HG02938 (cell line): ENCODE data around the gene TMEM213.

ENCODE experiments used
- ATAC-seq: cut with Tn5 transposase; IDR thresholded peaks from one replicate; pipeline ENCODE4 v1.9.1; 2021; ENCODE audit warnings: mild to moderate bottlenecking, moderate library complexity; ENCODE audit not compliant: unreplicated experiment

TMEM213 gene

DNA sequence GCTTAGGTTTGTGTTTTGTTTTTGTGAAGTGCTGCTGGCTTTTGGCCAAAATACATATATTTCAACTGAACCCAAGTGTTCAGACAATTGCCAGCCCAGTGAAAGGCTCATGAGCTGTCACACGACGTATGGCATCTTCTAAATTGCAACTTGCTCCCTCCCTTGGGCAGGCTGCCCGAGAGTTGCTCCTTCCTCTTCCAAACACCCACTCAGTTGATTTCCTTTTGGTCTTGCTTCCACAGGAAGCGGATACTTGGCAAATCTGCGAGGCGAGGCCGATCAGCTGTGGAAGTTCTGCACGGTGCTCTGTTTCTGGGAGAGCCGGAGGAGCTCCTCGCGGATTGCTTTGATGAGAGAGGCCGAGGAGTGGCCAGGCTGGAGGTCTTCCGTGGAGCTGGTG, 39.8 kb downstream of the TMEM213 start:
- no peak for ATAC-seq

DNA sequence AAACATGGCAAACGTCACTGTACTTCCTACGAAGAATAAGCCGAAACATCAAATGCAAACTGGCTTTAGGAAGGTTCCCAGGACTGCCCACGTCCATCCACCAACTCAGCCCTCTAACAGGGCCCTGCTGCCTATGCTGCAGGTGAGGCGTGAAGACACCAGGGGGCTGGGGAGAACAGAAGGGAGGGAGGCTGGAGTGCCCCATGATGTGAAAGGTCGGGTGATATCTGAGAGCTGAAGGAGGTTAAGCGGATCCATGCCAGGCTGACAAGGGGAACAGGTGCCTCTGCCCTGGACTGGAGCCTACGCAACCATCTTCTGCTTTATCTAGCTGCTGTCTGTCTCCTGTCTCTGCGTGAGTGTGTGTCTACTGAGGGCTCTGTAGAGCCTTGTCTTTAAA, 40.4 kb downstream of the TMEM213 start:
- no peak for ATAC-seq

DNA sequence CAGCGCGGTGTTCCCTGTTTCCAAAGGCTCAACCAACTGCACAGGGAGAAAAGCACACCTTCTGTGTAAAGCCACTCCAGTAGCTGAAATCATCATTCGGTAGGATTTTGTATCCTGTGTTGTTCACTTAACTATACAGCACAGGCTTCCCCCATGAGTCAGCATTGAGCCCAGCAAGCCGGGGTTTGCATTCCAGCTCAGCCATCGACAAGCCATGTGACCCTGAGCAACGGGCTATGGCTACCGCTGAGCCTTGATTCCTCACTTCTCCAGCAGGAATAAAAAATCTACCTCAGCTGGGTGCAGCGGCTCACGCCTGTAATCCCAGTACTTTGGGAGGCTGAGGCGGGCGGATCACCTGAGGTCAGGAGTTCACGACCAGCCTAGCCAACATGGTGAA, 44.3 kb downstream of the TMEM213 start:
- no peak for ATAC-seq

DNA sequence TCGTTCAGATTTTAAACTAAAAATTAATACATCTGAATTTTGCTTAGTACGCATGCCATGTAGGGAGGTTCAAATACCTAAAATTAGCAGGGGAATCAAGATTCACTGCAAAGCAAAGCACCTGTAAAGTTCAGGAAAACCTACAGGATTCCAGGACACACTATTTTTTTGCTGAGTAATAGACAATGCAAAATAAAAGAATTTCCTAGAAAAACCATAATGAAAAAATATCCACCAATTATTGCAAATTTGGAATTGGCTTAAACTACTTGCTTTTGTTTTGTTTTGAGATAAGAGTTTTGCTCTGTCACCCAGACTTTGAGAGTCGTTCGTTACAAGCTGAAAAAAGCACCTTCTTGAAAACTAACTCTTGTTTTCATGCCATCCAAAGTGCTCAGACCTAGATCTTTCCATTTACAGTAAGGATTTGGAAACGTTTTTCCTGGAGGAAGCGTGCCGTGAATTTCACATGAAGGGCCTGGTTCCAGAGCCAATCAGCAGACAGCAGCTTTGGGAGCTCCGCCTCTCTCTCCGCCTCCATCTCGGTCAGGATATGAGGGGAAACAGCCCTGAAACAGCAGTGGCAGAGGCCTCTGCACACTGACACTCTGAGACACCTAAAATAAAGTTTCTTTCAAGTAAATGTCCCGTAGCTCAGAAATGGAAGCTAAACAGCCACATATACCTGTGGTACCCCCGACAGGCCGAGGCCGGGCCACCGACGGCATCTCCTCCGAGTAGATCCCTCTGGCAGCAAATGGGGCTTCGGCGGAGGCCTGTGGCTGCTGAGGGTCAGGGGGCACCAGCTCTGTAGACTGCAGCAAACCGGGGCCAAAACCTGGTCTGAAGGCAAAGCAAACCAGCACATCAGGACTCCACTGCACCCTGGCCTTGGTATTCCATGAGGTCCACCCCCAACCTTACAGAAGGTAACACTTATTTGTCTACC, 46.1 kb downstream of the TMEM213 start:
- ATAC-seq: no peak

DNA sequence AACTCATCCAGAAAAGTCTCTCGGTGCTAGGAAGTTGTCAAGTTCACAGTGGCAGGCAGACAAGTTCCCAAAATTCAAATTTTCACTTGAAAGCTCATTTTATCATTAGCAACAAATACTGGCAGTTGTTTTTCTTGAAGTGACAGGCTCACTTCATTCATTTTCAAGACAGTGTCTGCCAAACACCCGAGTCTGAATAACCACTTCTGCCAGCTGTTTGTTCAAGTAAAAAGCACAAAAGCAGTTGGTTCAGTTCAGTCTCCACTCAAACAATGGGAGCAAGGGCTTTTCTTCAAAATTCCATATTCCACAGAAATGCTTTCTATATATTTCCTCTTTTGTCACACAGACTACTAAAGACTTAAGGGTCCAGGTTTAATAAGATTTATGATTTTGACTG, 47.9 kb downstream of the TMEM213 start:
- no peak for ATAC-seq

DNA sequence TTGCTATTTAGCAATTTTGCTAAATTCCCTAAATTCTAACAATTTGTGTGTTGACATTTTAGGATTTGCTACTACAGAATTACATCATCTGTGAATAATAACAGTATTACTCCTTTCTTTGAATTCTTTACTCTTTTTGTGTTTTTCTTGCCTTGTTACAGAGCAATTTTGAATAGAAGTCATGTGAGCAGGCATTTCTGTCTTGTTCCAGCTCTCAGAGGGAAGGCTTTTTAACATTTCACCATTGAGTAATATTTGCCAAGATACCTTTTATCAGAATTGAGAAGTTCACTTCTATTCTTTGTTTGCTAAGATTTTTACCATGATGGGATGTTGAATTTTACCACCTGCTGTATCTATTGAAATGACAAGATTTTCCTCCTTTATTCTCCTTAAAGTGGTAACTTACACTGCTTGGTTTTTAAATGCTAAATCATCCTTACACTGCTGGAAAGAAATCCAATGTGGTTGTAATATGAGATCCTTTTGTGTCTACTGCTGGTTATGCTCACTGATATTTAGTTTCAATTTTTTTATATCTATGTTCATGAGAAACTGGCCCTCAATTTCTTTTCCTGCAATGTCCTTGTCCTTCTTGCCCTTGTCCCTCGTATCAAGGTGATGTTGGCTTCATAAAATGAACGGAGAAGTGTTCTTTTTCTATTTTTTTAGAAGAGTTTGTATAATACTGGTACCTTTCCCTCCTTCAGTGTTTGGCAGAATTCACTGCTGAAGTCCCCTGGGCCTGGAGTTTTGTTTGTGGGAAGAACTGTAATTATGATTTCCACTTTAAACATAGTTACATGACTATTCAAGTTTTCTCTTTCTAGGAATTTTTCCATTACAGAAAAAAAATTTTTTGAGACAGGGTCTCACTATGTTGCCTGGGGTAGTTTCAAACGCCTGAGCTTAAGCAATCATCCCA, 50.5 kb downstream of the TMEM213 start:
- no peak for ATAC-seq

DNA sequence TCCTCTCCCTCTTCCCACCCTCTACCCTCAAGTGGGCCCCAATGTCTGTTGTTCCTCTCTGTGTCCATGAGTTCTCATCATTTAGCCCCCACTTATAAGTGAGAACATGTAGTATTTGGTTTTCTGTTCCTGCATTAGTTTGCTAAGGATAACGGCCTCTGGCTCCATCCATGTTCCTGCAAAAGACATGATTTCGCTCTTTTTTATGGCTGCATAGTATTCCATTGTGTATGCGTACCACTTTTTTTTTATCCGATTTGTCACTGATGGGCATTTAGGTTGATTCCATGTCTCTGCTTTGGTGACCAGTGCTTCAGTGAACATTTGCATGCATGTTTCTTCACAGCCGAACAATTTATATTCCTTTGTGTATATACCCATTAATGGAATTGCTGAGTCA, 51.9 kb downstream of the TMEM213 start:
- no peak for ATAC-seq

DNA sequence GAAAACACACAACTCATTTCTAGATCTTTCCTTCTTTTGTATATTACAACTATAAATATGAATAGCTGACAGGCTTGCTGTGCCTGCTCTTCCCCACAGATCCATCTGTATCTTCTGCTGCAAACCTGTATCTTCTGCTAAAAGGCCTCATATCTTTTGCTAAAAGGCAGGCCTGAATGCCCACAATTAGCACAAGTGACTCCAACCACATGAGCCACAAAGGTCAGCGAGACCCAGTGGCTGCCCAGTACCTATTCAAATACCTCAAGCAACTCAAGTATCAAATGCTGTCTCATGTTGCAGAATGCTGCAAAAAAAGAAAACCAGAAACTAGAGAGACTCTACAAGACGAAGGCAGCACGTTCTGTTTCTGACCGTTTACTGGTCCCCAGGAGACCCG, 54.7 kb downstream of the TMEM213 start:
- no peak for ATAC-seq

DNA sequence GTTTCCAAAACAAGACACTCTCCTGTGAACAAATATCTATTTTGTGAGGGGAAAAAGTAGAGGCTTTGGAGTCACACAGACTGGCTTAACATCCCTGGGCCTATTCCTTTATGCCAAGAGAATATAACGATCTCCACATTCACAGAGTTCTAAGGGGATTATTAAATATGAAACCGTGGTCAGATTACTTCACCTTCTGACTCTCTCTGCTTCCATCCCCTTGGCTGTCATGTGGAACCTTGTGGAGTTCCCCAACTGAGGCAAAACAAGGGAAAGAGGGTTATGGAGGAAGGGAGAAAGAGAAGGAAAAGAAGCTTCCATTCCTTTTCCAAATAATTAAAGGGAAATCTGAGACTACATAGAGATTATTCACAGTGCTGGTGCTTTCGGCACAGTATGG, 55.7 kb downstream of the TMEM213 start:
- no peak for ATAC-seq

DNA sequence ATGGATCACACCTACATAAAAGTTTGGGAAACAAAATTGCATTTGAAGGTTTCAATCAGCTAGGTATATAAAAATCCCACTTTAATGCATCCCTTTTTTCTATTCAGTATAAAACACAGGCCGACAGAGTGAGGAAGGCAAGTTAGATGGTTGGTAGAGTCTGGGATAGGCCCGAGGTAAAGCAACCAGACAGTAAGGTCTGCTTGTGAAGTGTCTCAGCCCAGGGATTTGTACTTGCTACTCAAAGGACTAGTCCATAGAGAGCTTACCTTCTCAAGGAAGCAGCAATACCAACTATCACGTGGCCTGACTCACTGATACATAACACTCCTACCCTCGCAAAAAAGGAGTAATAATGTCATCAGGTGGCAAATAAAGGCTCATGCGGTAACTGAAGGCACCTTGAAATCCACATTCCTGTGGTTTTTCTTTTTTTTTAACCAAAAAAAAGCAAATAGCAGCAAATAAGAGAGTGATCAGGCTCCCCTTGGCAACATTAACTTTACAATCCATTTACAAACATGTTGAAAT, 56.4 kb downstream of the TMEM213 start:
- no peak for ATAC-seq

DNA sequence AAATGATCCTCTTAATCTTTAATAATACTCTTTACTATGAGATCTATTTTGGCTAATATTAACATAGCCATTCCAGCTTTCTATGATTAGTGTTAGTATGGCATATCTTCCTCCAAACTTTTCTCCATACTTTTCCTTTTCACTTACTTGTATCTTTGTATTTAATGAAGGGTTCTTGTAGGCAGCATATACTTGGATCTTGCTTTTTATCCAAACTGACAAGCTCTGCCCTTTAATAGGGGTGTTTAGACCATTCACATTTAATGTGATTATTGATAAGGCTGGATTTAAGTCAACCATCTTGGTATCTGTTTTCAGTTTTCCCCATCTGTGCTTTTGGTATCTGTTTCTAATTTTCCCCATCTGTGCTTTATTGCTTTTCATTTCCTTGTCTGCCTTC, 59.9 kb downstream of the TMEM213 start:
- no peak for ATAC-seq

DNA sequence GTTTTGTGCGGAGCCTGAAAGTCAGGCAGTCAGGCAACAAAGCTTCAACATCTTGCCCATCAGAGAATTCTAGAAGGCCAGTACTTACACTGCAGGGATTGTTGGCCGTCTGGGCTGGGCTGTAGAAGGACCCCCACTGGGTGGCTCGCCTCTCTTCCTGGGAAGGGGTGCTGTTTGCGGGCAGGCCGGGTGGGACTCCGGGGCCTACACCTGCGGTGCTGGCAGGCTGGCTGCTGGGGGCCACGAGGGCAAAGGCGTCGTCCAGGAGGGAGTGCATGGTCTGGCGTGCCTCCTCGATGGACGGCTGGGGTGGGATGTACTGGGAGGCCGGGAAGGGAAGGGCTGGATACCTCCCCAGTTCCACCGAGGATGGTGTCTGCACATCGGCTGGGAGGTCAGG, 63.3 kb downstream of the TMEM213 start:
- no peak for ATAC-seq

DNA sequence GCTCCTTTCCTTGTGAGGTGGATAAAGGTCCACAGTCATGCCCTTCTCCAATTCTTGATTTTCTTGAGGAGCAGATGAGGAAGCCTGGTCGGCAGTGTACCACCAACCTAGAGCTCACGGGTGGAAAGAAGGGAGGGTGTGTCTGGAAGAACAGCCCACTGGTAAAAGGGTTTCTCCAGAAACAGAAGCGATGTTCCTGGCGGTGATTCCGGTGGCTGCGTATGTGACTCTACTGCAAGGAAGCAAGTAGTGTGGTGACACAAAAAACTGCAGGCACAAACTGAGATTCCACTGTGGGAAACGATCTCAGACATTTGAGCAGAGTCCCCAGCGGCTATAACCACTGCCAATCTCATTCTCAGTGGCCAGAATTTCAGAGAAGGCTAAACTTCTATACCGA, 66.1 kb downstream of the TMEM213 start:
- ATAC-seq: no peak

DNA sequence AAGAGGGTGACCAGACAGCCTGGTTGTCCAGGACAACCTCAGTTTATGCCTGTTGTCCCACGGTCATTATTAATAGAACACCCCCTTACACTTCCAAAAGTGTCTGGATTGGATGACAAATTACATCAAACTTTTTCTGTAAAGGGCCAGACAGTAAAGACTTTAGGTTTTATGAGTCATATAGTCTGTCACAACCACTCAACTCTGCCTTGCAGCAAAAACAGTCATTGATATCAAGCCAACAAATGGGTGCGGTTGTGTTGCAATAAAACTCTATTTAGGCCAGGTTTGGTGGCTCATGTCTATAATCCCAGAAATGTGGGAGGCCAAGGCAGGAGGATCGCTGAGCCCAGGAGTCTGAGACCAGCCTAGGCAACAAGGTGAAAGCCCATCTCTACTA, 66.9 kb downstream of the TMEM213 start:
- ATAC-seq: no peak

DNA sequence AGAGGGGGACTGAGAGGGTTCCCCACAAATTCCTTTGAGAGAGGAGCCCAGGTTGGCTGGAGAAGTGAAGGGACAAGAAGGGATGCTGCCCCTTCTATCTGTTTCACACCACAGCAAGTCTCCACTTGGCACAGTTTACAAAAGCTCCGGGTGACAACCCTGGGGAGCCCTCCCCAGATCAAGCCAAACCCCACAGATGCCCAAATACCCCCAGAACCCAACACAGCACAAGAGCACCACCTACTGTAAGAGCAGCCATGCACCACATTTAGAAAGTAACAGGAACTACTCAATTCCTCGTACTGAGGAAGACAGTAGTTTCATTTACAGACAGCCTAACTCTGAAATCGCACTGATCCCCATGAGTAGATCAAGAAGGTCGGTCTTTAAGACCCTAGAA, 68.0 kb downstream of the TMEM213 start:
- ATAC-seq: no peak

DNA sequence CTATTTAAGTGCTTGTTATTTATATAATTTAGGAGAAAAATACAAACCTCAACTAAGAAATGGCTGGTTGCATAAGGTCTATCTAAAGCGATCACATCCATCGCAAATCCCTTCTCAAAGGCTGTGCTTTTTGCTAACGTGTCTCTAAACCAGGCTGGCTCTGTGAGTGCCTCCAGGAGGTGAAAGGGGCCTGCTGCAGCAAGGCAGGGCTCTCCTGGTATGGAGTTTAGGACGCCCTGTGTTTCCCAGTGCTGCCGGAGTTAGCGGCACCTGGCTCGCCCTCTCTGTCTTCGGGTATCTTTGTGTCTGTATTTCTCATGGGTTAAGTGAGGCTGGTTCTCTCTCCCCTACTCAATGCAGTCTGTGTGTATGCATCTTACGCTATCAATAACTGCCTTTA, 68.6 kb downstream of the TMEM213 start:
- ATAC-seq: no peak

DNA sequence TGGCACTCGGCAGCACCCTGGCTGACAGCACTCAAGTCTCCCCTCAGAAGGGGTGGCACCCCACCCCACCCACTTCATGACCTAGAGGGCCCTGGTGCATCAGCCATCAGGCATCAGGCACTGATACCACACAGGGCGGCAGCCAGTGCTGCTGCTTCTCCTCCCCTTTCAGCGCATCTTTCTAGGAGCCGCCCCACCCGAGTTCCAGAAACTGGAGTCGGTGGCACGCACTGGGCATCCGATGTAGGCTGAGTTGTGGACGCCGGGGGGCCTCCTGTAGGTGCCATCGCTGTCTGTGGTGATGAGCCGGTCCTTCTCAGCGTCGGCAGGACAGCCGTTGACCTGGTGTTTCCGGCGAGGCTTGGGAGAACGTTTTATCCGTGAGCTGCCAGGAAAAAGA, 70.0 kb downstream of the TMEM213 start:
- no peak for ATAC-seq

DNA sequence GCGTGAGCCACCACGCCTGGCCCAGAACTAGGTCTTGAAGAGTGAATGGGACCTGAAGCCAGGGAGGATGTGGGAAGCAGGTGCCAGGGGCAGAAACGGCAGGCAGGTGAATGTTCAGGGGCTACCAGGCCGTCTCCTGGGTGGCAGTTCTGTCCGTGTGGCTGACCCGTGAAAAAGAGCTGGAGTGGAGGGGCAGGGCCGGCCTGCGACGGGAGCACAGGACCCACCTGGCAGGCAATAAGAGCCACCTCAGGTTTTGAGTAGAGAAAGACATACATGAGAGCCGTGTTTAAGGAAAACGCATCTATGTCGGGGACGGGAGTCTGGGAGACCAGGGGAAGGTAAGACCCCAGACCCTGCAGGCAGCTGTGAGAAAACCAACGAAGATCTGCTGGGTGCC, 70.9 kb downstream of the TMEM213 start:
- ATAC-seq: no peak

DNA sequence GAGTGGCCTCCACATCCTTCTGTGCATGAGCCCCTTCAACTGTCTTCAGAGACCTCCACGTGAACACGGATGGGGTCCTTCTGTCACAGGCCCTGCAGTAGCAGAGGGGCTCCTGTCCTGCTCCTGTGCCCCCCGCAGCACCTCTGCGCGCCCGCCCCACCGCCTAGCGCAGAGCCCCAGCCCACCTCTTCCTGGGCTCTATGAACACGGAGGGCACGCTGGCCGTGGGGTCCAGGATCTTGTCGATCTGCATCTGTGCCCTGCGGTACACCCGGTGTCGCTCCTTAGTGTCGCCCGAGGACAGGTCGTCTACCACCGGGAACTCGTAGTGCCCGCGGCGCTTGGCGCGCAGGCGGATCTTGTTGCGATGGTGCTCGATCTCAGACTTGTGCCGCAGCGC, 71.6 kb downstream of the TMEM213 start:
- no peak for ATAC-seq

DNA sequence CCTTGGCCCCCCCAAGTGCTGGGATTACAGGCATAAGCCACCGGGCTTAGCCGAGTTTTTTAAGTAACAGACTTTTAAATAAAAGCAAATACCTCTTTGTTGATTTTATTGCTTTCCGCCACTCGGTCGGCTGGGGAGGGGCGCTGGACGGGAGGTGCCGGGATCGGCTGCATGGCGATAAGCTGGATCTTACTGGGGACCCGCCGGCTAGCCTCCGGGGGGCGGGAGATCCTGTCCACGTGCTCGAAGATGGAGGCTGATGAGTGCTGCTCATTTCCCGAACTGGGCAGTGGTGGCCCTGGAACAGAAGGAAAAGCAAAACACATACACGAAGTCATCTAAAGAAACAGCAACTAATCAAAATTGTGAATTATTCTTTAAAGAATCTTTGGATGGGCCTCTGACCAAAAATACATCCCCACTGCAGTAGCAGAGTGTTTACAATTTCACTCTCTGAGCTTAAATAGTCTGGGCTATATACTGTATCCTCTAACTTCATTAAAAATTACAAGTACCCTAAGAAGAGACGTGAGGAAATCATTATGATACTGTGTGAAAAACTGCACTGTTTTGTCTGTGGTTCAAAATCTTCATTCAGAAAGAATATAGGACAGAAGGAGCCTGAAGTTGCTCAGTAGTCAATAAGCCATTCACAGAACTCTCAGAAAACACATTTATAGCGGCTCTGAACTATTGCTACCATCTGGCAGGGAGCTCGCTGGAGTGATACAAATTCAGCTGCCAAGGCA, 73.4 kb downstream of the TMEM213 start:
- no peak for ATAC-seq

DNA sequence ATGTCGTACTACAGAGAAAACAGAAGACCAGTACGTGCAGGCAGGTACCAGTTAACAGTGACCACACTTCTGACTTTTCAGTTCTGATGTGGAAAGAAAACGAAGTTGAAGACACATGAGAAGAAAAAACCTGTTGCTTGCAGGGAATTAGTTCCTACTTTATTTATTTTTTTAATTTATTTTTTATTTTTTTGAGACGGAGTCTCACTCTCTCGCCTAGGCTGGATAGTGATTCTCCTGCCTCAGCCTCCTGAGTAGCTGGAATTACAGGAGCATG, 74.0 kb downstream of the TMEM213 start:
- ATAC-seq: no peak
